Heart left ventricle (tissue), 16 donors: ENCODE measurements around the gene DENR. TPM values are rescaled to one million over a fixed set of nuclear protein-coding genes. Genes with fewer than 3 reads are reported as not detected.
A peak's percentile ranks its signal among the peaks of the same experiment; 100 is the strongest.

Experiments
- ATAC-seq, 4 donors: fragments of 200-7000 bp; cut with Tn5 transposase; one replicate each; pipeline ENCODE4 v1.9.1; 2020 to 2022; ENCODE audit warnings: moderate library complexity in 4 of 4, mild to moderate bottlenecking in 3 of 4, moderate number of reproducible peaks in 1 of 4
- DNase-seq, 5 donors: peaks; one replicate each; pipeline ENCODE4 v3.0.0-alpha.2; 2020
- H3K27ac ChIP-seq, 12 donors: fragments of 200-600 bp; sonication (generic) in 4 of 12; one replicate each; pipeline versions ENCODE4 v1.5.0 to v1.8.0; 2016 to 2022; ENCODE audit warnings: mild to moderate bottlenecking in 2 of 12
- H3K27me3 ChIP-seq, 9 donors: fragments of 200-600 bp; sonication (generic) in 2 of 9; one replicate each; pipeline versions ENCODE4 v1.5.1 to v1.8.0; 2016 to 2022; ENCODE audit warnings: mild to moderate bottlenecking in 3 of 9
- H3K36me3 ChIP-seq, 9 donors: fragments of 200-600 bp; sonication (generic) in 2 of 9; one replicate each; pipeline versions ENCODE4 v1.5.0 to v1.8.0; 2018 to 2022; ENCODE audit warnings: mild to moderate bottlenecking in 2 of 9
- H3K4me1 ChIP-seq, 12 donors: fragments of 200-600 bp; sonication (generic) in 4 of 12; one replicate each; pipeline versions ENCODE4 v1.5.0 to v1.8.0; 2016 to 2022; ENCODE audit warnings: mild to moderate bottlenecking in 3 of 12
- H3K4me3 ChIP-seq, 12 donors: fragments of 200-600 bp; sonication (generic) in 4 of 12; one replicate each; pipeline versions ENCODE4 v1.5.0 to v1.8.0; 2017 to 2022; ENCODE audit warnings: mild to moderate bottlenecking in 9 of 12, moderate library complexity in 4 of 12
- H3K9me3 ChIP-seq, 12 donors: fragments of 200-600 bp; sonication (generic) in 4 of 12; one replicate each; pipeline versions ENCODE4 v1.5.0 to v1.8.0; 2016 to 2022; ENCODE audit warnings: mild to moderate bottlenecking in 1 of 12
- POLR2A ChIP-seq, 2 donors: fragments of 450-650 bp; IDR thresholded peaks; one replicate each; pipeline ENCODE4 v1.6.1; 2017; ENCODE audit warnings: antibody characterized with exemption in 2 of 2, mild to moderate bottlenecking in 2 of 2, moderate library complexity in 2 of 2
- WGBS, 4 donors: extraction: QIAGEN DNeasy Blood & Tissue Kit in 2 of 4; methylation state at CpG; one replicate each; pipeline versions ENCODE4 v1.1.5 to v1.1.7; 2013 to 2018; 5-methylcytosine and 5-hydroxymethylcytosine counted together
- intact Hi-C, 10 donors: fragments of 100-400 bp; cut with DNase I; formaldehyde crosslinking; loops; one replicate each; pipeline versions ENCODE4 v1.11.1 to v1.14.2; 2022
- polyA plus RNA-seq, 2 donors: library from polyadenylated mRNA; stranded (reverse); fragments of 200-250 nt; gene quantifications; one replicate each; pipeline ENCODE4 v1.2.3, GENCODE V29; 2013
- total RNA-seq, 9 donors: library from RNA; depleted of rRNA in 2 of 9; stranded (reverse); fragments of >200 nt in 2 of 9; fragmentation: NEBNext Ultra II Directional in 3 of 9; extraction: Animal tissue kit (Norgen Biotek cat#: 25700) in 3 of 9; gene quantifications; one replicate each; pipeline versions ENCODE4 v1.1.0 to v1.2.4, GENCODE V29; 2016 to 2023
- TF ChIP-seq, protein P1 (sequence below), 12 donors: fragments of 200-600 bp; sonication (generic) in 4 of 12; IDR thresholded peaks; one replicate each; pipeline versions ENCODE4 v1.5.0 to v1.8.0; 2018 to 2022; ENCODE audit warnings: antibody characterized with exemption in 12 of 12, mild to moderate bottlenecking in 5 of 12
- donor health status: ischemic (EF 13 %, LVEDD 7.1; RV severe dilation, severe dysfunction).
- donor health status: healthy with polysubstance abuse.
- donor health status: DM: no; HTN: yes; CAD: no.
- donor health status: DM: no; HTN: no; CAD: no.
- donor health status: ischemic (EF 25% LVEDD 6.9; RV normal size, moderate dysfunction).
- donor health status: ischemic (EF 25% LVEDD 5.7; RV mildly dilated, moderate dysfunction).
- donor health status: healthy.
- donor health status: DM: yes; HTN: yes; CAD: no.
- donor health status: ischemic (EF 35%, LVEDD 5.7; RV mildly dilated, moderate dysfunction).
- donor health status: nonischemic (EF 11% LVEDD 7.7; RV severe dilation, severe dysfunction).
- donor health status: DM: yes; HTN: yes; CAD: no.
- donor health status: PGD.
- donor health status: ischemic (EF 29% LVEDD 5.4; RV normal size, mild dysfunction).
- donor health status: nonischemic (EF 23%, LVEDD 6.1; RV moderate dilation, normal function).

The DENR gene
- total and polyA plus RNA-seq, 11 donors, result 13.3 to 32.7 (median 26.3) TPM

DNA sequence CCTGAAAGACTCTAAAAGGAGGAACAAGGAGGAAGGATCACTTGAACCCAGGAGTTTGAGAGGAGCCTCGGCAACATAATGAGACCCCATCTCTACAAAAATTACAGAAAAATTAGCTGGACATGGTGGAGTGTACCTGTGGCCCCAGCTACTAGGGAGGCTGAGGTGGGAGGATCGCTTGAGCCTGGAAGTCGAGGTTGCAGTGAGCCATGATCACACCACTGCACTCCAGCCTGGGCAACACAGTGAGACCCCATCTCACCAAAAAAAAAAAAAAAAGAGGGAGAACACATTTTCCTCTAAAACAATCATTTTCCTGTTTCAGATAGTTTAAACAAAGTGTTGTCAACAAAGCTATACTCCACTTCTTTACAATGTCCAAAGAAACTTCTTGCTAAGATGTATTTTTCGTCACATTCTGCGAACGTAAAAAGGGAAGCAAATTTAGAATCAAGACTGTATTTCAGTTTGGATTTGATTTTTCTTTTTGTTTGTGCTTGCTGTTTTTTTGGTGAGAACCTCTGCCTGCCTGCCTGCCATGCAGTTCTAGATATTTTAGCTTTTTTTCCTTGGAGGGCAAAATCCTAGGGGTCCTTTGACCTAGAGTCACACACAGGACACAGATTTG, 27.1 kb upstream of the DENR start:
- intact Hi-C loops, result no loop called here
- no peak overlapping the region for H3K4me3 ChIP-seq
- no peak for DNase-seq
- no peak overlapping the region for H3K27ac ChIP-seq
- H3K36me3 ChIP-seq, result no peaks in the 10 kb centered on the region
- TF ChIP-seq POLR2A (IDR thresholded peaks at IDR 0.05), result no peak
- TF ChIP-seq, protein P1, sequence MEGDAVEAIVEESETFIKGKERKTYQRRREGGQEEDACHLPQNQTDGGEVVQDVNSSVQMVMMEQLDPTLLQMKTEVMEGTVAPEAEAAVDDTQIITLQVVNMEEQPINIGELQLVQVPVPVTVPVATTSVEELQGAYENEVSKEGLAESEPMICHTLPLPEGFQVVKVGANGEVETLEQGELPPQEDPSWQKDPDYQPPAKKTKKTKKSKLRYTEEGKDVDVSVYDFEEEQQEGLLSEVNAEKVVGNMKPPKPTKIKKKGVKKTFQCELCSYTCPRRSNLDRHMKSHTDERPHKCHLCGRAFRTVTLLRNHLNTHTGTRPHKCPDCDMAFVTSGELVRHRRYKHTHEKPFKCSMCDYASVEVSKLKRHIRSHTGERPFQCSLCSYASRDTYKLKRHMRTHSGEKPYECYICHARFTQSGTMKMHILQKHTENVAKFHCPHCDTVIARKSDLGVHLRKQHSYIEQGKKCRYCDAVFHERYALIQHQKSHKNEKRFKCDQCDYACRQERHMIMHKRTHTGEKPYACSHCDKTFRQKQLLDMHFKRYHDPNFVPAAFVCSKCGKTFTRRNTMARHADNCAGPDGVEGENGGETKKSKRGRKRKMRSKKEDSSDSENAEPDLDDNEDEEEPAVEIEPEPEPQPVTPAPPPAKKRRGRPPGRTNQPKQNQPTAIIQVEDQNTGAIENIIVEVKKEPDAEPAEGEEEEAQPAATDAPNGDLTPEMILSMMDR (IDR thresholded peaks at IDR 0.05), result no peak
- no peak for ATAC-seq
- H3K4me1 ChIP-seq, result peaks cover 0 to 29% (median 0%) of the 10 kb centered on the region in 12 donors
- peaks cover 0 to 4% (median 0%) of the 10 kb centered on the region in 9 donors for H3K27me3 ChIP-seq
- no peaks in the 10 kb centered on the region for H3K9me3 ChIP-seq
- 85 to 90% (median 90%) methylated on average over 6 of the region's 6 CpGs for WGBS, 4 donors

DNA sequence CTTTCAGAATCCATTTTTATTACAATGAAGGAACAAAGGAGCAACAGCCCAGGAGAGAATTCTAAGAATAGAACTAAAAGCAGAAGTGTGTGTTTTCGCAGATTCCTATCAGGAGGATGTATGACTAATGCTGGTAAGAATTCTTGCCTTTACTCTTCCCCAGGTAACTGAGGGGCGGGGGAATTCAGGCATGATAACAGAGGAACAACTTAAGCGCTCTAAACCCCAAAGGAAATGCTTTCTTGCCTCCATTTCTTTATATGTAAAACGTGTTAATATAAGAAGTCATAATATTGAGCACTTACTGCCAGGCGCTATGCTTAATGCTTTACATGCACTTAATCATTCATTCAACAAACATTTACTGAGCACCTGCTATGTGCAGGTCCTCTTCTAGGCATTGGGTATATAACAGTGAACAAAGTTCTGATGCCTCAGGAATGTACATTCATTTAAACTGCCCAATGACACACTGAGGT, 26.5 kb upstream of the DENR start:
- Histone ChIP-seq H3K4me3 (no peak overlapping the region), H3K36me3 (no peaks in the 10 kb centered on the region), H3K27me3 (peaks cover 0 to 4% (median 0%) of the 10 kb centered on the region in 9 donors), H3K9me3 (no peaks in the 10 kb centered on the region), H3K27ac (no peak overlapping the region), H3K4me1 (peaks cover 0 to 29% (median 0%) of the 10 kb centered on the region in 12 donors)
- WGBS, 4 donors, result 49 to 71% (median 54%) methylated on average over 5 of the region's 5 CpGs
- TF ChIP-seq, protein P1 (IDR thresholded peaks at IDR 0.05), result no peak
- no peak for TF ChIP-seq POLR2A (IDR thresholded peaks at IDR 0.05)
- DNase-seq, result no peak
- ATAC-seq, result no peak
- intact Hi-C loops, result no loop called here

DNA sequence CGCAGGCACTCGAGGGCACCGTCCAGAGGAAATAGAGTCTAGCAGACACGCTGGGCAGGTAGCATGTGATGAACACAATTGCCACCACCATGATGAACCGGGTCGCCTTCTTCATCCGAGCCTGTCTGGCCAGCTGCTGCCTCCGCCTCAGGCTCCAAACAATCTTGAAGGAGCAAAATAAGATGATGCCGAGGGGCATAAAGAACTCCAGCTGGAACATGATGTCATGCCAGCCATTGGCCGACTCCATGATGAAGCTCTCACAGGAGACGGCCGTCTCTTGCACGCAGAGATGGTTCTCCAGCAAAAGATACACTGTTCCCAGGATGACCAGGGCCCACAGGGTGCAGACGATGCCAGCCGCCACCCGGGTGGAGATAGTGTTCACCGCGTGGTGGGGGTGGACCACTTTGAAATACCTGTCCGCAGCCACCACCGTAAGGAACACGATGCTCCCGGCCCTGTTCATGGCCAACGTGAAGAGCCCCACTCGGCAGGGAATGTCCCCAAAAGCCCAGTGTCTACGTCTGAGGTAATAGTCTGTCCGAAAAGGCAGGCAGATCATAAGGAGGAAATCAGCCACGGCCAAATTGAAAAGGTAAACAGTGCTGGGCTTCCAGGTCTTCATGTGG, 22.9 kb upstream of the DENR start:
- no peak overlapping the region for H3K27ac ChIP-seq
- H3K4me3 ChIP-seq, result peak overlapping the region in 1 of 12 donors; percentile 32
- ATAC-seq (no peak), DNase-seq (no peak)
- no peaks in the 10 kb centered on the region for H3K36me3 ChIP-seq
- H3K4me1 ChIP-seq, result peaks cover 0 to 17% (median 0%) of the 10 kb centered on the region in 12 donors
- no peaks in the 10 kb centered on the region for H3K9me3 ChIP-seq
- peaks cover 0 to 4% (median 0%) of the 10 kb centered on the region in 9 donors for H3K27me3 ChIP-seq
- WGBS, 4 donors, result 90 to 93% (median 92%) methylated on average over 27 of the region's 27 CpGs
- TF ChIP-seq, protein P1 (IDR thresholded peaks at IDR 0.05), result no peak
- TF ChIP-seq POLR2A (IDR thresholded peaks at IDR 0.05), result no peak
- intact Hi-C loops, result no loop called here

DNA sequence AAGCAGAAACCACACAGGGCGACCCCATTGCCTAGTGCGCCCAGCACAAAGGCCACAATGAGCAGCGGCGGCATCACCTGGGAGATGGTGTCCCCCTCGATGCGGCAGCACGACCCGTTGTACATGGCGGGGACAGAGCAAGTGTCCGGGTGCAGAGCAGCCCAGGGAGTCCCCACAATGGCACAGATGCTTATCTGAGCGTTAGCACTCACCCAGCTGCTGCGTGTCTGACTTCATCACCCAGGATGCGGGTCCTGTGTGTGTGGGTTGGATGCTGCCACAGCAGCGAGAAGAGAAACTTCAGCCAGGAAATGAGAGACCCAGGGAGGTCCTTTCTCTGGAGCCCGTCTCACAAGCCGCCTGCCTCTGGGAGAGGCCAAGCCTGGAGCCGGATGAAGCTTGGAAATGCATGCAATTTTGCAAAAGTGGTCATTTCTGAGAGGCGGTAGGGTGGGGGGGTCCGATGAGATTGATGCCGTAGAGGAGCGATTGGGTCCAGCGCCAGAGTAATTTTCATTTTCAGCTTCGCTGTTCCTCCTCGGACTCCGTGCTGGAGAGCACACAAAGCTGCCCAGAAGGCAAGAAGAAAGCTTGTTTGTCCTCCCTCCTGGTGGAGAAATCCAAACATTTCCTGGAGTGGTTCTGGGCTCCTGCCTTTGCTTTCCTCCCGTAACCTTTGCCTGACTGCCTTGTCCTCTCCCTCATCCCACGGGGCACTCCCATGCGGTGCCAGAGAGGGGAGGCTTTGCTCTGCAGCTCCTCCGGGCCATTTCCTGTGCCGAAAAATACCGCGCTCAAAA, 22.2 kb upstream of the DENR start, which contains the start of gene HCAR1:
TSS of gene HCAR1 (minus strand) at position 630 of the 800 bp plus-strand sequence. CDS start at position 125, 505 bp downstream.
- TF ChIP-seq, protein P1 (IDR thresholded peaks at IDR 0.05), result no peak
- TF ChIP-seq POLR2A (IDR thresholded peaks at IDR 0.05), result no peak
- H3K27me3 ChIP-seq, result peaks cover 0 to 4% (median 0%) of the 10 kb centered on the region in 9 donors
- WGBS, 4 donors, result 61 to 72% (median 64%) methylated on average over 24 to 32 of the region's 32 CpGs

More for the DNA sequence above, 22.2 kb upstream of the DENR start, which contains the start of gene HCAR1:
- H3K9me3 ChIP-seq, result no peaks in the 10 kb centered on the region
- DNase-seq, result no peak
- no peak within 1 kb of the TSS for H3K27ac ChIP-seq
- H3K4me3 ChIP-seq, result peak within 1 kb of the TSS in 10 of 12 donors; percentile 14 to 52 (median 32)
- ATAC-seq, result no peak
- no peaks in the 10 kb centered on the region for H3K36me3 ChIP-seq
- H3K4me1 ChIP-seq, result peaks cover 0 to 11% (median 0%) of the 10 kb centered on the region in 12 donors
- intact Hi-C loops, result no loop called here
